HG03175 (cell line): ENCODE data around the gene EPHA4.

Source experiments
- ATAC-seq: cut with Tn5 transposase; IDR thresholded peaks from one replicate; pipeline ENCODE4 v1.9.1; 2021; ENCODE audit warnings: mild to moderate bottlenecking, moderate library complexity; ENCODE audit not compliant: unreplicated experiment

EPHA4 gene

DNA sequence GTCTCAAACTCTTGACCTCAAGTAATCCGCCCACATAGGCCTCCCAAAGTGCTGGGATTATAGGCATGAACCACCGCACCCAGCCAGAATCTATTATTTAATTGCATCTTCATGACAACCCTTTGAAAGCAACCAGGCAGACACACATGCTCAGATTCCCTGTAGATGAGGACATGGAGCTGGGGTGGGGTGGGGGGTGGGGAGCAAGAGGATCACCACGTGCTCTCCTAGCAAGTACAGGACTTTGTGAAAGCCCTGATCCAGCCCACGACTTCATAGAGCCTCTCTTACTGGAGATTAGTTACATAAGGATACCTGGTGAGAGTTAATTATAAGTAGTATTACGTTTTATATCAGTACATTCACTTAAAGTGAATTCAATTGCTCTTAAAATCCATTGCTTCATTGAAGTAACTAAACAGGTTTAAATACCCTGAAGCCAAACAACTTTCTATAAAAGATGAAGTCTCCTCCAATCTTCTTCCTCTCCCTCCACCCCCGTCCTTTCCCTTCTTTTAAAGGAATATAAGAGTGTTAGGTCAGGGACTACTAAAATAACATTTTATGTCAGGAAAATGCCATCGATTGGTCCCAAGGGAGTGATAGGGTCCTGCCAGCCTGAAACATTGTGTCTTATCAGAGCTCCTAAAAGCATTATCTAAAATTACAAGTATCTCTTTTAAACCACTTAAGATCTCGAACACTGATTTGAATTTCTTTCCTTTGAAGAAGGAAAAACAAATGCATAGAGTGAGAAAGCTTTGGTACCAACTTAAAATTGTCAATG, 123.9 kb downstream of the EPHA4 start:
- no peak for ATAC-seq

DNA sequence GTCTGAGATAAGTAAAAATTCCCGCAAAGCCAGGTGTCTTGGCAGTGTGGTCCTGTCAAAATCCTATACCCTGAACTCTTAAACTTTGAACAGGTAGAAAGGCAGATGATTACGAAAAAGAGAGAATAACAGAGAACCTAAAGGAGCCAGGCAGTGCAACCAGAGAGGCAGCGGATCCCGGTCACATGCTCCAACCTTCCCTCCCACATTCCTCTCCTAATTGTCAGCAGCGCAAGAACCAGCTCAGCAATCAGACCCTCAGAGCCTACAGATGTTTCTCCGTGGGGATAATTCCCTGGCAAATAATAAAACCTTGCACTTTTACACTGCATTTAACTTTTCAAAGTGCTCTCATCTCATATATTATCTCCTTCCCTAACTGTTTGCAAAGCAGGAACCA, 124.8 kb downstream of the EPHA4 start:
- ATAC-seq, result no peak

DNA sequence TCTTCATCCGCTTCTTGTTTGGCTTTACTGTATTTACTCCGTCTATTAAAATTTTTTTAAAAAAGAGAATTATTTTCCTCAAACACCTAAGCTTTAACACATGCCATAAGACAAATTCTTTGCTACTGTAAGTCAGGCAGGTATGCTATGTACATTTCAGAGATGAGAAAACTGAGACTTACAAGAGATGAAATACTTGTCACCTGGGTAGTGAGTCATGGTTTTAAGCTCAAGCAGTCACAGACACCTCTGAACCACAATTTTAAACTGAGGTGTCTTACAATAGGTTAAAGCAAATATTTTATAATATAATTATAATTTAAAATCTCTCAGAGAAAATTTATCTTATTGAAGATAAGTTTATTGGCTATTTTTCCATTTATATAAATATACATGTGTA, 126.0 kb downstream of the EPHA4 start:
- ATAC-seq, result no peak

DNA sequence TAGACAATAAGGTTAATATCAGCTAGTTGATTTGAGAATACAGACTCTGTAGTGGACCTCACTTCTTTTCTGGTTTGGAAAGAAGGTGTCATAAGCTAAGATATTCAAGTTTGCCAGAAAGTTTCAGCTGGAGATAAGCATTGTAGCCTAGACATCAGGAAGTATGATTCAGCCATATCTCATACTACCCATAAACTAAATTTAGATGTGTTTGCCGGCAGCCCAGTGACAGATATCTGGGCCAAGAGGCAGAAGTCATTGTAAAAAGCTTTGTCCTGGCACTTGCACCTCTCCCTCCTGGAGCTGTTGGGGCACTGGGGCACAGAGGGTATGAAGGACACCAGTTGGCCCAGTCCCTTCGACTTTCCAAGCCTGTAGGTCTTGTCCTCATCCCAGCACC, 128.0 kb downstream of the EPHA4 start:
- no peak for ATAC-seq

DNA sequence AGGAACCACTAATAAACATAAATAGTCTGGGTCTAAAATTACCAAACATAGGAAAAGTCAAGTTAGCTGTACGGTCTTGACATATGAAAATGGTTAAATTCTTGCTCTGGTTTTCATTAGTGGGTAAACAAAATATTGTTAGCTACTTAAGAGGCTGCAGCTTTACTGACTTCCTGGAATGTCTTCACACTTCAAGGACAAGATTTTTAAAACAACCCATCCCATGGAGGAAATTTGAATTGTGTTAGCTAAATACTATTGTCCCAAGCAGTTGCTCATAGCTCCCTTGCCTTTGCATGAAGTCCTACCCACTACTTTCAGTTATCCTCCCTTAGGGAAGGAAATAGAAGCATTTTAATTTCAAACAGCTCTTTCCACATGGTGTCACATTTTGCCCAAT, 128.5 kb downstream of the EPHA4 start:
- ATAC-seq, result no peak

DNA sequence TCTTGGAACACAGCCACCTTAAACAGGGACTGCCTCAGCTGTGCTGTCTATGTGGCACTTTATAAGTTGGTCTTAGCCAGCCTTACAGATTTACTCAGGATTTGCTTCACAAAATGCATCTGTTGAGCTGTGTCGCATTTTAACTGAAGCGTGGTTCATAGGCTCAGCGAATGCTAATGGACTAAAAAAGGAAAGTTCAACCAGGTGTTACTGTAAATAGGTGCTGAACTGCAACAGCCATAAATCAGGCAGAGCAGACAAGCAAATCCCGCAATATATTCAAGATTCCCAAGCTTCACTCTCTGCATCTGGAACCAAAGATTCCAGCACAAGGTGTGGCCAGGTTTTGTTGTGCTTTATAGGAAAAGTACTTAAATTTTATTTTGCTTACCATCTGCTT, 130.0 kb downstream of the EPHA4 start:
- no peak for ATAC-seq

DNA sequence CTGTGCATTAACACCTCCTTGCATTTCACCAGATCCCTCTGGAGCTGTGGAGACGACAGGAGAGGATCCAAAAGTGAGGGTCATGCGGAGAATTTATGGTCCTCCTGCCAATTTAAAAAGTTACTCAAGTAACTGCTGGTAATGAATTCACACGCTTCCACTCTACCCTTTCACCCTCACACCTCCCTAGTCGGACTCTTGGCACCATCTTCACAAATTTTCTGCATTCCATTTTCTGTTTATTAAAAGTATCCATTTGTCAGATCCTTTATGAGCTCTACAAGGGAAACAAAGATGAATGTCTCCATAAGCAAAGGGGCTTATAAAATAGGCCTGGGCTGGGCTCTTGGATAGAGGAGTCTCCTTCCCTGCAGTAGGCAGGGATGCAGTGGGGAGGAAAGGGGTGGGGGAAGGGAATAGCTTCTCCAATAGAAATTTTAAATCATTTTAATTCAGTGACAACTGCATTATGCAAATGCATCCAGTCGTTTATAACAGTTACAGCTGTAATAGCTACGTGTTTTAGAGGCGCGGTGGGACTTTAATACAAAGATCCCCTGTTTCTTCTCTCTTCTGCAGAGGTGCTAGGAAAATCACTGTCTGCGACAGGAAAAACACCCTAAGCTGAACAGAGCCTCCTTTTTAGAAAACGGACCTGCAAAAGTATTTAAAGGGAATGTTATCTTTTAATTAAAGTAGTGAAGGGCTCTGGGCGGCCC, 132.2 kb downstream of the EPHA4 start:
- ATAC-seq, result no peak

DNA sequence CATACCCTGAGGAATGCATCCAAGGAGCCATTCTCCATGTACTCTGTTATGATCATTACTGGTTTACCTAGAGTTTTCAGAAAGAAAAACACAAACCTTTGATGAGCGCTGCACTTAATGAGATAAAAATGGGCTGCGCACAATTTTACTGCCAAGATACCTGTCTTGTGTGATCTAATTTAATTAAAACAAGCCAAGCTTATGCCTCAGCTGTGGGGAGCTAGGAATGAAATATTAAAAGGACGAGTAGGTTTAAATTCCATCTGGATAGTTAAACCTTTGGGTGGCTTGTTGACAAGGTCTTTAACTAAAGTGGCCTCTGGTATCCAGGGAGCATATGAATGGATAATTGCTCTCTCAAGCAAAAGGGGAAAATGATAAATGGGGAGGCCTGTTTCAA, 135.0 kb downstream of the EPHA4 start:
- ATAC-seq, result no peak

DNA sequence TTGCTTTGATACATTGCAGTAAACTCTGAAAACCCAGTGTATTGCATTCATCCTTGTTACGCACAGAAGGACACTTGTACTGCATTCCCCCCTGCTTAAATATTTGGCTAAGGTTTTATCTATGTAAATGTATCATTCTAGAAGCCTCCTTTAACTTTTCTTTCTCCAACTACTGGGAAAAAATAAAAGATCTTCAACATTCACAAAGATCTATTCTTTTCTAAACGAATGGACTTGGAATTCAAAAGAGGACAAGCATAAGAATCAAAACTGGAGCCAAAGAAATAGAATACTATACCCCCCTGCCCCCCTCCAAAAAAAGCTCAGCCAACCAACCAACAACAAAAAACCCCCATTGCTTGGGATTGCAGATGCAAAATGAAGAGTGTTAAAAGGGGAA, 136.9 kb downstream of the EPHA4 start:
- ATAC-seq, result no peak

DNA sequence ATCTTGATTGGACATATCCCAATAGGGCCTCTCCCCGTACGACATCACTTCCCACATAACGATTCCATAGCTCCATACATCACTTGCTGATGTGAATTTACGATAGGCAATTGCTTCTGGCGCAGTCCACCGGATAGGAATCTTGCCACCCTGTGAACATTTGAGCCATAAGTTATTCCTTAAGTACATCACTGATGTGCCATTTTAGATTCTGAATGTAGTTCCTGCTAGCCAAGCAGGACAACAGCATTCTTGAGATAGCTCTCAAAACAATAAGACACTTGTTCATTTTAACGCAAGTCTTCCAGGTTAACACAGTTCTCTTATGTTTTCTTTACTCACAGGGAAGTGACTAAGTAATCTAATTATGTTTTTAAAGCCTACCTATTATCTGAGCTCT, 138.0 kb downstream of the EPHA4 start:
- ATAC-seq, result no peak

DNA sequence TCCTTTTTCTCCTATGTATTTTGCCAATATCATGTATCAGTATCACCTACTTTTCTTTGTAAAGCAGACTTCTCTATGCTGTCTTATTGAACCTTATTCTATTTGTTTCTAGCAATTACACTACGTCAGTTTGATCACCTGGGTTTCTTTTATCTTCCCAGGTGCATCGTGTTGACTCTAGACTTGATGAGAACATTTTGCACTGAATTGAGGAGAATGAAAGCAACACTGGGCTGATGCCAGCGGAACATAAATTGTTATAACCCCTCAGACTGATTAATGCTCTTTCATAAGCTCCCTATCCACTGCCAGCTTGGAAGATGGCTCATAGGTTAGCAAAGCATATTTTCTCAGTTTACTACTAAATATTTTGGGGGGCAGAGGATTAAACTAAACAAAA, 140.6 kb downstream of the EPHA4 start:
- no peak for ATAC-seq

DNA sequence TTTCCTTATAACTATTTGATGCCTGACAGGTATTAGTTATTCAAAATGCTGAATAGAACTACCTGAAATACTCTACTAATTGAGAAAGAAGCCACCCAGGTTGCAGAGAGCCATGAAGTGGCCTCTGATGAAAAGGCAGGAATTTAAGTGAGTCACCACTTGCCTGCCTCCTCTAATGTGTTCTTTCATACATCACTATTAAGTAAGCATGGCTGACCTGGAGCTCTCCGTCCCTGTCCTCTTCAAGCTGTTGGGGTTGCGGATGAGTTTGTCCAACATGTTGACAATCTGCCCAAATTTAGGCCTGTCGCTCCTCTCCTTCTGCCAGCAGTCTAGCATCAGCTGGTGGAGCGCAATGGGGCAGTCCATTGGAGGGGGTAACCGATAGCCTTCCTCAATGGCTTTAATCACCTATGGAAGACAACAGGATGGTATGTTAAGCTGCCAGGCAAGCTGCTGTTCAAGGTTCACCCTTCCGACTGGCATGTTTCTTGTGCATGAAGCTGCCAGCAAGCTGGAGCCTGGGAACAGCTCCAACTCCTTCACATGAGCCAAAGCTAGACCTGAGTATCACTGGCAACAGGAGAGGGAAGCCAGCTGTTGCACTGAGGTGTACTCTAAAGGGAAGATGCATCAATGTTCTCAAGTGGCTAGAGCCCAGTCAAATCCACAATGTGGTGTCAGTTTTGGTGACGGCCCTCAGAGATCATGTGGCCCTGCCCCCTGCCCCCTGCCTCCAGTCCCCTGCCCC, 142.2 kb downstream of the EPHA4 start:
- no peak for ATAC-seq

DNA sequence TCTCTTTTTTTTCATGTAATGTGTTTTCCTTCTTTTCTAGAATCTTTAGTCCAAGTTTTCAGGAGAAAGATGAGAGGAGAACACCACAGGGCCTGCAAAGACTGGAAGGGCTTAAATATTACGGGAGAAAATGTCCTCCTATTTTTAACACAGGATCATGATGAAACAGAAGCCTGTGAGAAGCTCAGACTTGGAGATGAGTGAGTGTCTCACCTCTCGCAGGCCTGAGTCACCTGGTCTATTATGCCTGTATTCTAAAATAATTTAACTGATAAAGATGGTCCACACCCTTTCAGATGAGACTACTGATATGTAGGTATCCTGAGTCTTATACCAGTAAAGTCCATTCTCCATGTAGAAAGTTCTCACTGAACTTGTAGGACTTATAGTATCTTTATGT, 143.2 kb downstream of the EPHA4 start:
- ATAC-seq, result no peak

DNA sequence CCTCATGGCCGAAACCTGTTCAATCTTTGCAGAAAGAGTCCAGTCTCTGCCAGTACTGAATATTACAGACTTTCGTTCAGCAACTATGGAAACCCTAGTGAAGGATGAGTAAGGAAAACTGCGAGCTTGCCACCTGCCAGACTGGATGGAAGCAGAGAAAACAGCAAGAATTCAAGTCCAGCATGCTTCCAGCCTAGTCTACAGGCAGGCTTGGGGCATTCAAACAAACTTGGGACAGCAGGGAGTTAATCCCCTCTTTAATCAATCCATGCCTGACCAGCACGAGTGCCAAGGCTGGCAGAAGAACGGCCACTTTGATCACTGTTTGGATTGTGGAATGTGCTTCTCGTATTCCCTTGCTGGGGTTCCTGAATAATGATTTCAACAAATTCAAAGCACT, 145.2 kb downstream of the EPHA4 start:
- no peak for ATAC-seq

DNA sequence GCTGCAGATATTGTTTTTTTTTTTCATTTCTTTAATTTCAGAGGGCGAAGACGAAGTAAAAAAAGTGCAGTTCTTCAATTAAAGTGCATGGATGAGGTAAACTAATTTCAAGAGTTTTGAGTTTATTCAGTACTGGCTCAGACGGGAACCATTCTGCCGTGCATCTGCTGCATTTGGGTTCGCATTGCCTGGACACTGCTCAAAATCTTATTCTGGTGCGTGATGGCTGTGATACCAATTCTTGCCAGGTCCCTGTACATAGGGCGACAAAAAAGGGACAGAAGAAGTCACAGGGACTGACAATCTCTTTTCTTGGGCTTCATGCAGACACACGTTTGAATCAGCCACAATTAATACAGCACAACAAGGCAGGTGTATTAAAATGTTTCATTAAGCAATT, 146.2 kb downstream of the EPHA4 start:
- ATAC-seq, result no peak

DNA sequence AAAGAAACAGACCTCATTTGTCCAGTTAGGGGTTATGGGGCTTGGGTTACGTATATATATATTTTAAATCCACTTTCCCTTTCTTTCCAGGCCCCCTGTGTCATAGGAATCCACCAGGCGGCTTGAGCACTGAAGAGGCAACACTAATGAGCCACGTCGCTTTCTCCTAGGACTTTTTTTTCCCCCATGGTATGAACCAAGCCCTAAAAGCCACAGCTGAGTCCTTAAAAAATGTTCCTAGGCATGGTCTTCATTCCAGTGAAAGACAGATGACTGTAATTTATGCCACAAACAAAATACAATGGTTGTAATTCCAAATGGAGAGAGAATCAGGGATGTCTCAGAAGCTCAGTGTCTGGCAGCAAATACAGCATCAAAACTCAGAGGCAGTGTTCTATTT, 146.8 kb downstream of the EPHA4 start:
- ATAC-seq, result no peak

DNA sequence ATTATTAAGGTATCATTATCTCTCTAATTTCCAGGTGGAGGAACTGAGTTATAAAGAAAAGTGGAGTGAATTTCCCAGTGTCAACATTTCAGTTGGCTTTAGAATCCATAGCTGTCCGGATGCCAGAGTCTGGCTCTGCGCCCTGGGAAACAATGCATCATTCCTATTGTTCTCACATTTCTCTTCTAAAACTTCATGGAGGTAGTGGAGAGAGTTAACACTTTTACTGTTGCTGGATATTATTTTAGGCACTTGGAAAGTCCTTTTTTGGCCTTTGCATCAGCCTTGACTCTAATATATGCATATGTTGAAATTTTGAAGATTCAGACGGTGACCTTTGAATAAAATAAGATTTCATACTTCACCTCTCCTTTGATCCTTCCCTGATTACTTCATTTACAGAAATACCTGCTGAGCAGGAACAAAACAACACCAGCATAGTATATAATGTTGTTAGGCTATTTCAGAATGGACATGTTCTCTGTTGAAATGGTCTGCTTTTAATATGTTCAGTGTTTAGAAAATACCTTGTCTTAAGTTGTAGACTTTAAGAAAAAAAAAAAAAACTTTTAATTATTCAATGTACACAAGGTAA, 148.8 kb downstream of the EPHA4 start:
- ATAC-seq, result no peak

DNA sequence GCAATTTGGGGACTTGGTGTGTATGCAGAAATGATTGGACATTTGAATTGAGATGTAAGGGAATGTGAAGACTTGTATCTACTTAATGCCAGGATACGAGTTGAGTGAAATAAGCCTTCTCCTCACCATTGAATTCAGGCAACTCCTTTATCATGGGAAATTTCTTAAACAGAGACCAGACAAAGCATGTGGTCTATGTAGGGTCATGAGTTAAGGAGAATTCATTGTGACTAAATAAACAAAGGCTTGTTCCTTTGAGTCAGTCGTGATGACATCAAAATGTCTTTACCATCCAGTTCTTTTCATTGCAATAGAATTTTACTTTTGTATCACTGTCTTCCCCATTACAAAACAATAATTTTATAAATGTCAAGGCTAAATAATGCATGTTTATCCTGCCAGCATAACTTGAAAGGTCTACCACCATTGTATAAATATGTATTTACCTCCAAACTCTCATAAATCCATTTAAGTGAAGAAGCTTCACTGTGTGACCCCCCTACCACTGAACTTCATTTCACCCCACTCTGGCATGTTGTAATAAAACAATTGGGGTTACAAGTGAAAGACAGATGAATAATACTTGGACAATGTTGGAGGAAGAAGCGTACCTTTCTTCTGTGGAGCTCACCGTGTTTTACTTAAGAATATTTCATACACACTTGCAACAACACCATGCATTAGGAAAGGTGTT, 149.4 kb downstream of the EPHA4 start:
- no peak for ATAC-seq

DNA sequence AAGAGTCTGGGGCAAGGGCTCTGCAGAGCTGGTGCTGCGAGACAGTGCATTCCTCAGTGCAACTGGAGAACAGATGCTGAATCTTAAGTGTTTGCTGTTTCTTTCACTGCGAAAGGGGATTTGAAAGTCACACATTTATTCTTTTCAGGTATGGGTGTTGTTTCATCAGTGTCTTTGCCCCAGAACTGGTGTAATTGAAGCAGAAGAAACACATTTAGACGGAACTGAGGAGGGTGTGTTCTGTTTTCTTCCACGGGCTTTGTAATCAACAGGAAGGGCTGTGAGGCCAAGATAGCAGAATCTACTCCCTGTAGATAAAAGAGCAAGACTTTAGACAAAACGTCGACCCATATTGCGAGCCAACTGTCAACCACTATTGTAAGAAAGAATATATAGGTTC, 151.9 kb downstream of the EPHA4 start:
- no peak for ATAC-seq

DNA sequence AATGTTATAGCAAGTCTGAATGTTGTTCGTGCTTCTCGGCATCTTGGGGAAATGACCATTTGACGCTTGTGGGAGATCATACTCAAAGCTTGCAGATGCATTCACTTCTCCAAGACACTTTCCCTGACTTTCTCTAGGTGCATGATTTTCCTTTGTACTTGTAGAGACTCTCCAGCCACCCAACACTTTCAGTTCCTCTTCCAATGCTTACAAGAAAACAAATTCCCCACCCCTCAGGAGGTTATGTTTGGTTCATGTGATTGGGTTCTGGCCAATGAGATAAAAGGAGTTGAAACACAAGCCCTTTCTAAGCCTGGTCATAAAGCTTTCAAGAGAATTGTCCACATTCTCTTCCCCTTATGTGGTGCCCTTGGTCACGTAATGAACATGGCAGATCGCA, 156.3 kb downstream of the EPHA4 start:
- no peak for ATAC-seq

DNA sequence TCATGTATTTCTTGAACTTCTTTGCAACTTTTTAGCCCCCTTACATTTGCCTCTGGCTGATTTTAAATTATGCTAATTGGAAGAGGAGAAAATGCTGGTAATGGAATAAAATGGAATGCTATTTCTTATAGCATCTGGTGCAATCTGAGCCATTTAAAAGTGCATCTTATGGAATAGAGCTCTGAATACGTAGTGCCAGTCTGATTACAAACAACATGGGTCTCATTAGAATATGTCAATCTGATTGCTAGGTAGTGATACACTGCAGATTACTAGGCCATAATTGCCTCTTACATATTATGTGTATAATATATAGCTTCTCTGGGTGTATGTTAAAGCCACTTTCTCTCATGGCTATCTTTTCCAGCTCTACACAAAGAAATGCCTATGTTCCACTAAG, 159.1 kb downstream of the EPHA4 start:
- no peak for ATAC-seq
